HG03280 (cell line): ENCODE data around the gene PDE2A.
"Not testable (repeated sequence)": the region's sequence is repeated elsewhere in the genome, so short reads cannot be mapped to it uniquely, and the experiment has no call there.

Experiments
- ATAC-seq: cut with Tn5 transposase; IDR thresholded peaks from one replicate; pipeline ENCODE4 v1.9.1; 2021; ENCODE audit warnings: mild to moderate bottlenecking, moderate library complexity; ENCODE audit not compliant: unreplicated experiment

PDE2A gene

DNA sequence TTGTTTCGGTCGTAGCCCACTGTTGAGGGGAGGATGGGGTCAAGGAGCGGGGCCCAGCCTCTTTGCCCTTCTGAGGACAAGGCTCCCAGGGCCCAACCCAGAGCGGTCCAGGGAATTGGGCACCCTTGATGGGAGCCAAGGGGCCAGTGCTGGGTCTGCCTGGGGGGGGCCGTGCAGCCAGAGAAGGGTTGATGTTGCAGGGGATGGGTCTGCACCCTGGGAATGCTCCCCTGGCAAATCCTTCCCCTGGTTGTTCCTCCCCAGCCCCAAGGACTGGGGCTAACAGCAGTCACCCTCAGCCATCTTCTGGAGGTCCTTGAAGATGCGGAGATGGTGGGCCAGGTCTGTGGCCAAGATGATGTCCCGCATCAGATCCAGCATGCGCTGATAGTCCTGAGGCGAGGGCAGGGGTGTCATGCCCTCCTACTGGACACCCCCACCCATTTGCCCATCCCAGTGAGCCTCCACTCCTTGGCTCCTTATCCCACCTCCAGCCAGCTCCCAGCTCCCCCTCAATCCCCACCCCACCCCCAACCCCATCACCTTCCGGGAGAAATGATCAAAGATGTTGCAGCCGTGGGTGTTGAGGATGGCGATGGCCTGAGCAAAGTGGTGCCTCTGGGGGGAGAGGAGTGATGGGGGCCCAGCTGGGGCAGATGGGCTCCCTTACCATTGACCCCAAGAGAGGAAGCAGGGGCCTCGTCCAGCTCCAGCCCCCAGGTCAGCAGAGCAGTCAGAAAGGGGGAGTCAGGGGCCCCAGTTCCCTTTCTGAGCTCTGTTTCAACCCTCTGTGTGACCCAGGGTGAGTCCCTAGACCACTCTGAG, 95.0 kb downstream of the PDE2A start:
- no peak for ATAC-seq

DNA sequence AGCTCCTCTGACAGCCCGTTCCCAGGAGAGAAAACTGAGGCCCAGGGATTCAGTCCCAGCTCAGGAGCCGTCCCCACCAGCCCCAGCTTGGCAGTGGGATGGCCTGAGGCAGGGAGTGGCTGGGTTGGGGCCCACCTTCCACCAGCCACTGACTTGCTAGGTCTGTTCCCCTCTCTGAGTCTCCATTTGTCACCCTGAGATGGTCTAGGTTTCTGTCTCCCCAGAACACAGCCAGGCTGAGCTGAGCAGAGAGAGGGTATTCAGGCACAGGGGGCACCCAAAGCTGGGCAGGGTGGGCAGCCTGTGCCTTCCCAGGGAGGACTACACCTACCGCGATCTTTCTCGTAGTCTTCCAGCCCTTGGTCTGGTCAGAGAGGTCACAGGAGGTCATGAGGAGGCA, 95.7 kb downstream of the PDE2A start:
- ATAC-seq, result no peak

DNA sequence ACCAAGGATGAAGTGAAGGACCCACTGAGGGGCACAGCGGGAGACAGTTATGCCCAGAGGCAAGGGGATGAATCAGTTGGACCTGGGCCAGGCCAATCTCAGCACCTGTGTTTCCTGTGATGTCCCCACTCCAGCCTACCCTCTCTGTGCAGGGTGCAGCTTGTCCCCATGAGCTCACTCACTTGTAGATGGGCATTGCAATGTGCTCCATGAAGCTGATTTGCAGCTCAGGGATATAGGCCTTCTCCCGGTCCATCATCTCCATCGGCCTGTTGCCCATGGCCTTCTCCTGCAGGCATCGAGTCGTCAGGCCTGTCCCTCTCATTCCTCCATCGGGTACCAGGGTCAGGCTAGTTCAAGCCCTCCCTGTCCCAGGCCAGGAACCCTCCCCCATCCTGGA, 96.2 kb downstream of the PDE2A start:
- no peak for ATAC-seq

DNA sequence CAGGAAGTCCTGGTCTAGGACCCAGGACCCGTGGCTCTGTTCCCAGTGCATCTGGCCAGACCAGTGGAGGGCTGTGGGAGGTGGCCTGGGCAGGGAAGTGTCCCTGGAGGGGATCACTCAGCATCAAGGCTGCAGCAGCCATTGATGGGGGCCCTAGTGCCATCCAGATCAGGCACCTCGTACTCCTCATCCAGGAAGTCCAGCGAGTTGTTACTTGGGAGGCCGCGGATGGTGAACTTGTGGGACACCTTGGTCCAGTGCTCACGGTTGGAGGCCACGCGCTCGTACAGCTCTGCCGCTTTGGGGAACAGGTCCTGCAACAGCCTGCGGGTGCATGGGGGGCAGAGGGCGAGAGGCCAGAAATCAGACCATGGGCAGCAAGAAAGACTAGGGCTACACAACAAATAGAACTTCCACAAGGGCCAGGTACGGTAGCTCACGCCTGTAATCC, 96.9 kb downstream of the PDE2A start:
- no peak for ATAC-seq

DNA sequence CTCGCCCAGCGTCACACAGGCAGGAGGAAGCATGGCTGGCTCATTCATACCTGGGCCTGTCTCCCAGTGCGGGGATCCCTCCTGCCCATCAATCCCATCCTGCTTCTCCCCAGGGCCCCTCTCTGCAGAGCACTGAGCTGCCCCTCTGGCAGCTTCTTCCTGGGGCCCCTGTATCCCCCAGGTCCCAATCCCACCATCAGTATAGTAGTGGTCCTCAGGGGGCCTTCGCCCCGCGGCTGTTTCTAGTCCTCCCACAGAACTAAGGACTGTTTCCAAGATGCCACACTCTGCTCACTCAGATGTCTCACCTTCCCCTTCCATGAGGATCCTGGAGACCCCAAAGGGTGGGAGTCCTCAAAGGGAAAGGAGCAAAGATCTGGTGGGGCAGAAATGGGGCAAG, 97.6 kb downstream of the PDE2A start:
- no peak for ATAC-seq

DNA sequence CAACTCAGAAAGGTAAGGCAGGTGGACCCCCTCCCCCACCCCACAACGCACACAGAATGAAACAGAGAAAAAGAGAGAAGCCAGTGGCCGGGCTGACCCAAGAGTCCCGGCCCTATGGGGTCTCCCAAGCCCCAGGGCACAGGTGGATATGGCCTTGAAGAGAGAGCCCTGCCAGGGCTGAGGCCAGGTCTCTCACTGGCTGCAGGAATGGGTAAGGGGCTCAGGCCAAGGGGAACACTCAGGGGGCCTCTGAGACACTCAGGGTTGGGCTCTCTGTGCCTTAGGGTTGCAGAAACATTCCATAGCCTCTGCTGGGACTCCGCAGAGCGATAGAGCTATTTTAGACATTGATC, 98.0 kb downstream of the PDE2A start:
- ATAC-seq, result no peak

DNA sequence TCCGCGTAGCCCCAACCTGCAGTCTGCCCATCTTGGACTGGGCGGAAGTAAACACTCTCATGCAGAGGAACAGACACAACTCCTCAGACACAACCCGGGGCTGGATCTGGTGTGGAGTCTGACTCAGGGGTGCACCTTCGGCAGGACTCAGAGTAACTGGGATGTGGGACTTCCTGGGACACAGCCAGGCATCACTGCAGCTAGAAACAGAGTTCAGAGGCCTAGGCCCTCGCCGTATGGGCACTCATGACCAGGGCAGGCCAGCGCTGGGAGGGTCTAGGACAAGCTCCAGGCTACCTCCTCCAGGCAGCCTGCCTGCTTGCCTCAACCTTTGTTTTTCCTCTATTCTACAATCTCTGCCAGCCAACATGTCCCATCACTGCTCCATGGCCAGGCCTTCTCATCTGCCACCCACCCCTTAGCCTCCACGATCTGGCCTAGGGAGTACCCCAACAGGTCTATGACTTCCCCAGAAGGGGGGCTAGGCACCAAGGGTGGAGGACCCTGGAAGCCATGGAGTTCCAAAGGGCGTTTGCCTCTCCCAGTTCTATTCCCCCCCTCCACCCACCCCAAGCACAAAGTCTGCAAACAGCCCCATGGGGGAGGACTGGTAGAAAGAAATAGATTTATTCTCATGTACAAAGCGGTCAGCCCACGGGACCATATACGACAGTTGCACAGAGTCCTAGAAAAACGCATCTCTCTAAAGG, 98.5 kb downstream of the PDE2A start:
- no peak for ATAC-seq

DNA sequence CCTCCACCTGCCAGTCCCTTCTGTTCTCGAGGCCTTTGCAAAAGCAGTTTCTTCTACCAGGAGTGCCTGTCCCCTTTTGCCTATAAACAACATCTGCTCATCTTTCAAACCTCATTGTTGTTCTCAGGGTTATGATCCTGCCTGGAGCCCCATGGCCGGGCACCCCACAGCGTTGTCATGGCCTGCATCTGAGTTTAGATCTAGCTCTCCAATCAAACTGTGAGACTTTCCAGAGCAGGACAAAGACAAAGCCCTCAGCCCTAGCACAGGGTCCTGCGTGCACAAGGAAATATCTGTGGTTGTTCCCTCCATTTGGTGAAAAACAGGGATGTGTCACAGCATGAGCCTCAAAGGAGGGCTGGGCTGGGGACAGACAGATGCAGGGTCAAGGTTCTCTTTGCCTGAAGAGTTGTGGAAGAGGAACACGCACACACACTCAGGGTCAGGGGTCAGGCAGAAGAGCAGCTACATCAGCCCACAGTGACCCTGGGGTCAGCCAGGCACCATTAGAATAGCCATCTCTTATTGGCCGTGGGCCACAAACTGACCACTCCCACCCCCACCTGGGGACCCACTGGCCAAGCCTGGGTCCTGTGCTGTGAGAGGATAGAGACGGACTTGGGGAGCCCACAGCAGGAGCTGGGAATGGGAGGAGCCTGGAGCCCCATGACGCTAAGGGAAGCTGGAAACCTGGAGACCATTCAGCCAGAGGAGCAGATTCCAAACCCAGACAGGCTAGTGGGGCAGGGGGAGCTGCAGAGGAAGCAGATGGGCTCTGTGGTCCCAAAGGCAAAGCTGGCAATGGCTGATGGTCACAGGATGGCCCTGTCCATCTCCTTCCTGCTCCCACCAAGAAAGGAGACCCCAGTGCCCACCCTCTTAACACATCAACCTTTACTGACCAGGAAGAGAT, 99.4 kb downstream of the PDE2A start:
- ATAC-seq, result no peak

DNA sequence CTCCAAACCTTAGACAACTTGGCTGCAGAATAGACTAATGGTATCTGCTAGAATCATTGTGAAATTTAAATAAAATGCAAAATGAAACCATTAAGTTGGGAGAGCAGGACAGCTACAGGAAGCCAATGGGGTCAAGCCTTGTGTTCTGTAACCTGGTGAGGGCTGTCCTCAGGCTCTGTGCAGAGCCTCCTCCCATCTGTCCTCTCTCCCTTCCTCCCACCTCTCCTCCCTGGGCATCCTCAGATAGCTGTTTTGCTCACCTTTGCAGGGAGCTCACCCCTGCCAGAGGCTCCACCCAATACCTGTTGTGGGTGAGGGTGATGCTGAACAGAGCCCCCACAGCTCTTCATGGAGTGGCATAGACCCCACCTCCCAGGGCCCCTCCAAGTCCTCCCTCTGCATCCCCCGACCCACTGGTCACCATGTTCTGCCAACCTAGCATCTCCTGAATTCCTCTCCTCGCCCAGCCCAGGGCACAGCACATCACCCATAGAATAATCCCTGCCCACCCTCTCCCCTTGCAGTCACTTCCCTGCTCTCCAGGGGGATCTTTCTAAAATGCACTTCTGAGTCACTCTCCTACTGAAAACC, 100.3 kb downstream of the PDE2A start:
- ATAC-seq, result no peak

DNA sequence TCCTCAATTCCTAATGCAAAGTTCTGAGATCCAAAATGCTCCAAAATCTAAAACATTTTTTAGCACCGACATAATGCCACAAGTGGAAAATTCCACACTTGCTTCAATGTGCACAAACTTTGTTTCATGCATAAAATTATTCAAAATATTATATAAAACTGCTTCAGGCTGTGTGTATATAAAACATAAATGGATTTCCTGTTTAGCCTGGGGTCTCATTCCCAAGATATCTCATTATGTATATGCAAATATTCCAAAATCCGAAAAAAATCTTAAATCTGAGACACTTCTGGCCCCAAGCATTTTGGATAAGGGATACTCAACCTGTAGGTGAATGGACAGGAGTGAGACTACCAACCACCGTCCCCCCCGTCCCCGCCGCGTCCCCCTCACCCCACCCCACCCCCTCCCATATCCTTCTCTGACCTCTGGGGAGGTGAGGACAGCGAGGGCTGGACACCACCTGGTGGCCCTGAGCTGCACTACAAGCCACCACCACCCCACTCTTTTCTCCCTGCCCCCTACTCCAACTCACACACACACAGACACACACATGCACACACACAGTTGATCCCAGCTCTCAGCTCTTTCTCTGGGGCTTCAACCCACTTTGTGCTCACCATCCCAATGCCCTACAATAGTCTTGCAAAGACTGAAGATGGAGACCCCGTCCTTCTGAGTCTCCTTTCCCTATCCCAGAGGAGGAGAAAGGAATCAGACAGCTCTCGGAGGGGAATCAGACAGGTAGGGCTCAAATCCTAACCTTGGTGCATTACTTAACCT, 101.0 kb downstream of the PDE2A start:
- no peak for ATAC-seq

DNA sequence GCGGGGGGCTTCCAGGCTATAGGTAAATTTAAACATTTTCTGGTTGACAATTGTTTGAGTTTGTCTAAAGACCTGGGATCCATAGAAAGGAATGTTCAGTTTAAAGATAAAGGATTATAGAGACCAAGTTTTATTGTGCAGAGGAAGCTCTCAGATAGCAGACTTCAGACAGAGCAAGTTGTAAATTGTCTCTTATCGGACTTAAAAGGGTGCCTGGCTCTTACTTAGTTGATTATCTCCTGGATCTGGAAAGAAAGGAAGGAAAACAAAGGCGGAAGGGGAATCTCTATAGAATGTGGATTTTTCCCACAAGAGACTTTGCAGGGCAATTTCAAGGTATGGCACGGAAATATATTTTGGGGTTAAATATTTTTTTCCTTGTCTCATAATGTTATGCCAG, 101.7 kb downstream of the PDE2A start:
- ATAC-seq, result not testable (repeated sequence)

DNA sequence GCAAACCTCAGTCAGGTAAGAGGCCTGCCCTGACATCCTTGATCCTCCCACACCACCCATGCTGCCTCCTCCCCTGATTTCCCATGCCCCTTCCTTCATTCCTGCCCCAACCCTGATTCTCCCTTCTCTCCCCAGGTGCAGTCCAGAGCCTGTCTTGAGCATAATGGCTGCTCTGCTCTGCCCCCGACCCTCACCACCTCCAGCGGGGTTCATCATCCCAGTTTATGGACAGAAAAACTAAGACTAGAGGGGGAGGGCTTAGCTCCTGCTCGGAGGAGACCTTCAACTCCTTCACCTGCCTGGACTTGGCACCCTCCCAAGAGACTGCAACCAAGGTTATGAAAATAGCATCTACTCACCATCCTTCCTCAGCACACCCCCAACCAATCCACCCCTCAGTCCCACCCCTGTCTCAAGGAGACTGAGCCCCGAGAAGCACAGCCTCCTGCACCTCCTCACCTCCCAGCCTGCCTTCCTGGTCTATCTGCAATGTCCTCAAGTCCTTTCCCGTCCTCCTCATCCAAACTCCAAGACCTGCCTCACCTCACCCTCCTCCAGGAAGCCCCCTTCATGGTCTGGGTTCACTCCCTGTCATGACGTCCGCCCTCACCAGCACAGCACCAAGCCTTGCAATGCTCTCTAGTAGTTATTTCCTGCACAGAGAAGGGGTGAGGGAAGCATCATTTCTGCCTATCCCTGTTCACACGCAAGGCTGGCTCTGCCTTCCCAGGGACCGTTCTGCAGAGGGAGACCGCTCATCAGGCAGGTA, 103.1 kb downstream of the PDE2A start:
- ATAC-seq, result no peak

DNA sequence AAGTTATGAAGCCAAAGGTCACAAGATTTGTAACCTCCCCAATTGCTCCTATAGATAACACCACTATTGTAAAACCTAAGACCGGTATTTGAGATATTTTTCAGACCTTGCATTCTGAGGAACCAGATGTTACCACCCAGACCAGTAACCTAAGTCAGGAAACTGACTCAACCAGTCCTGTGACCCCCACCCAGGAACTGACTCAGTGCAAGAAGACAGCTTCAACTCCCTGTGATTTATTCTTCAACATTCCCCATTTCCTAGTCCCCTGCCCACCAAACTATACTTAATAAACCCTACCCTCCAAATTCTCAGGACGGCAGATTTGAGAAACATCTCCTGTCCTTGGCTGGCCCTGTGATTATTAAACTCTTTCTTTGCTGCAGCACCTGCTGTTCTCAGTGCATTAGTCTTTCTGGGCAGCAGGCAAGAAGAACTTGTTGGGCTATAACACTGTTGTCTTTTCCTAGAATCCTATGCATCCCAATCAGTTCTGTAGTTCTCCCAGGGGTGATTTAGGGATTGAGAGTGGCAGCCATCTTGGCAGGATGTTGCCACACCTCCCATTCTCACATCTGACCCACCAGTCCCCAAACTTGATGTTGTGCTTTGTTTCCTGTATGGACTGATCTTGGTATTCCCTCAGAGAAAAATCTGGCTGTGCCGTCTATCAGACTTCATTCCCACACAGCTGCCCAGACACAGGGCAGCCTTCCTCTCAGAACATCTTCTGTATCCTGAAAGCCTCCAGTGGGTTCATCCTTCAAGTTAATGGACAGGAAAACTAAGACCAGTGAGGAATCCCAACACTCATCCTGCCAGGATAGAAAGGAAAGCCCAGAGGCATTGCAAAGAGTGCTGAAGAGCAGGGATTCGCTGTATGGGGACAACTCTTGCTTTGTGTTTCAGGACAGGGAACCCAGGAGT, 104.0 kb downstream of the PDE2A start:
- ATAC-seq, result no peak

DNA sequence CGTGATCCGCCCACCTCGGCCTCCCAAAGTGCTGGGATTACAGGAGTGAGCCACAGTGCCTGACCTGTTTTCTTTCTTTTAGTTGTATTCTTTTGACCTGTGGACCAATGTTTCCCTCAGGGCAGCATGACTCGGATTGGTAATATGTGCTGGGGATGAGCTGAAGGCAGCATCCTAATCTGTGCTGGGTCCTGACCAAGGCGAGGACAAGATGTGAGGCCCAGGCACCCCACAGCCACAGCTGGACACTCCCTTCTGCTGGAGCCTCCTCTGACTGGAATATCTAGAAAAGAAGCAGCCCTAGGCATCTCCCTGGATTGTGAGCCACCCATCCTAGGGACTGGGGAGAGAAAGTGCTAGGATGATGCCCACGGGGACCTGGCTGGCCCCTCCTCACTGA, 105.4 kb downstream of the PDE2A start:
- ATAC-seq, result no peak

DNA sequence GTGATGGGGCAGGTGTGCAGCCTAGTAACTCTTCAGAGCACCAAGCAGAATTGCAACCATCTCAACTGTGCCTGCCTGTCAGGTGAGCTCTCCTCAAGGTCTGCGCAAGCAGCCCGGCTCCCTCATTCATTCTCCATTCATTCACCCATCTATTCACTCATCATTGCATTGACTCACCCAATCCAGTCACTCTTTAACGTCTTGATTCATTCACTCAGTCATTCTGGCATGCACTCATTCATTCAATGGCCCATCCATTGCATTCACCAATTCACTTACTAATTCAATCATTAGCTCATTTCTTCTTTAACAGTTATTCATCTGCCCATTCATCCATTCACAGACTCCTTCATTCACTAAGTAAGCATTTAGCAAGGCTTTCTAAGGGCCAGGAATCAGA, 111.8 kb downstream of the PDE2A start:
- no peak for ATAC-seq

DNA sequence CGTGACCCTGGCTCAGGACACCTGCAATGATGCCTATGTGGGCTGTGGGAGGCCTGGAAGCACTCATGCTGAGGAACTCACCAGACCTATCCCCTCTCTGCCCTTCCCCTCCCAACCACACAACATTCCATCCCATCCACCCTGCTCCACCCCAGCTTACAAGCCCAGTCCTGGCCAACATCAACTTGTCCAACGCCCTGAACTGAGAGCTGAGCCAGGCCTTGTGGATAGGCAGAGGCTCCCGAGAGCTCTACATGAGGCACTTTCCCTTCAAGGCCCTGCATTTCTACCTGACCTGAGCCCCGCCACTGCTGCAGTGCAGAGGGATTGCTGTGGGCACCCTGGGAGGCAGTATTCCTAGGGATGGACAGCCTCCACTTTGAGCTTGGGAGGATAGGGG, 112.4 kb downstream of the PDE2A start:
- no peak for ATAC-seq

DNA sequence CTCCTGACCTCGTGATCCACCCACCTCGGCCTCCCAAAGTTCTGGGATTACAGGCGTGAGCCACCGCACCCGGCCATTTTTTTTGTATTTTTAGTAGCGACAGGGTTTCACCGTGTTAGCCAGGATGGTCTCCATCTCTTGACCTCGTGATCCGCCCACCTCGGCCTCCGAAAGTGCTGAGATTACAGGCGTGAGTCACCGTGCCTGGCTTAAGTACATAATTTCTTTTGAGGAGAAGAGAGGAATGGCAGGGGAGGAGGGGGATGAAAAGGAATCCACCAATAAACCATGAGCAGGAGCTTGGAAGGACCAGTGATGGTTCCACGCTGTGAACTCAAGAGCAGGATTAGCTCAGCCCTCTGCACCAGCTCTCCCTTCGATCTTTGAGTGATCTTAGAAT, 113.4 kb downstream of the PDE2A start:
- ATAC-seq, result not testable (repeated sequence)

DNA sequence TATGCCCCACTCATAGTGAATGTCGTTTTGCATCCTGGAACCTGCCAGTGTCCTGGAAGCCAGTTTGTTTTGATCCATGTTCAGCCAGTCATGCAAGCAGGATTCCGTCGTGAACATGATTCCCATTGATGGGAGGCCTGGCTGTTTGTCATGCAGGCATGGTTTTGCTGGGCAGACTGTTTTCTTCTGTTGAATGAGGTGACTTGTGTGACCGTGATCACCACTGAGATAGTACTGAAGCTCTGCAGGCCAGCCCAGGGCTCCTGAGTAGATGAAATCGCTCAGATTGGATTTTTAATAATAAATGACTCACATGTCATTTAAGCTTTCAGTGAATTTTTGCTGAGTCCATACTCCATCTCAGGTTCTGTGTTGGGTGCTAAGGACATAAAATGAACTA, 117.8 kb downstream of the PDE2A start:
- ATAC-seq, result no peak
